B cell (primary cell): ENCODE measurements around the gene PTPMT1. TPM values are rescaled to one million over a fixed set of nuclear protein-coding genes. Genes with fewer than 3 reads are reported as not detected.
A peak's percentile ranks its signal among the peaks of the same experiment; 100 is the strongest.

Experiments
- ATAC-seq: fragments of 200-7000 bp; cut with Tn5 transposase; one replicate; pipeline ENCODE4 v1.10.0; 2021; ENCODE audit warnings: low read depth, mild to moderate bottlenecking, moderate number of reproducible peaks, moderate library complexity
- CTCF ChIA-PET: fragments of 350-600 bp; sonication (Branson Sonifier 250); formaldehyde crosslinking; loops from one replicate; lab custom pipeline; 2021; ENCODE audit warnings: antibody characterized with exemption, inconsistent platforms; lab: Charles Lee
- POLR2A ChIA-PET: fragments of 350-600 bp; sonication (Branson Sonifier 250); formaldehyde crosslinking; loops from one replicate; lab custom pipeline; 2021; ENCODE audit warnings: antibody characterized with exemption; lab: Charles Lee
- DNase-seq: peaks from one replicate; pipeline ENCODE4 v3.0.0; 2013
- H2AFZ ChIP-seq: 2 replicates; pipeline ENCODE4 v1.6.1; 2012; ENCODE audit warnings: mild to moderate bottlenecking, low read depth, low read length; ENCODE audit not compliant: insufficient read depth, poor library complexity, severe bottlenecking
- H3K27ac ChIP-seq, 2 donors: 1 replicate in 1 of 2; 2 replicates in 1 of 2; pipeline ENCODE4 v1.5.1; 2012 to 2013; ENCODE audit warnings: low read length in 2 of 2, mild to moderate bottlenecking in 2 of 2, moderate library complexity in 1 of 2
- H3K27me3 ChIP-seq, 4 experiments: fragments of 200-600 bp in 1 of 4; sonication (generic) in 1 of 4; replicated peaks in 1 of 4; 1 replicate in 2 of 4; 2 replicates in 2 of 4; pipeline versions ENCODE4 v1.6.1 to v1.7.0; 2013 to 2016; ENCODE audit warnings: low read length in 3 of 4, mild to moderate bottlenecking in 2 of 4, mixed read lengths in 1 of 4, moderate library complexity in 1 of 4; ENCODE audit not compliant: insufficient read depth in 4 of 4, control insufficient read depth in 3 of 4; ENCODE audit errors: control extremely low read depth in 1 of 4
- H3K36me3 ChIP-seq, 2 experiments: replicated peaks in 1 of 2; 1 replicate in 1 of 2; 2 replicates in 1 of 2; pipeline versions ENCODE4 v1.6.1 to v1.7.1; 2013; ENCODE audit warnings: low read length in 1 of 2; ENCODE audit not compliant: insufficient read depth in 2 of 2, control insufficient read depth in 1 of 2; ENCODE audit errors: control extremely low read depth in 1 of 2, extremely low read depth in 1 of 2
- H3K4me1 ChIP-seq, 2 donors: fragments of 200-600 bp in 1 of 2; sonication (generic) in 1 of 2; 1 replicate in 1 of 2; 2 replicates in 1 of 2; pipeline versions ENCODE4 v1.5.1 to v1.6.1; 2013 to 2017; ENCODE audit warnings: low read length in 2 of 2; ENCODE audit not compliant: control insufficient read depth in 2 of 2, insufficient read depth in 2 of 2
- H3K4me2 ChIP-seq: replicated peaks from 2 replicates; pipeline ENCODE3; 2012; ENCODE audit warnings: mild to moderate bottlenecking, low read depth, low read length; ENCODE audit not compliant: poor library complexity, severe bottlenecking
- H3K4me3 ChIP-seq, 5 experiments: fragments of 200-600 bp in 1 of 5; sonication (generic) in 1 of 5; 1 replicate in 3 of 5; 2 replicates in 2 of 5; pipeline versions ENCODE4 v1.5.1 to v1.7.0; 2011 to 2016; ENCODE audit warnings: low read length in 4 of 5, mild to moderate bottlenecking in 4 of 5, low read depth in 2 of 5, control low read depth in 1 of 5, moderate library complexity in 1 of 5; ENCODE audit not compliant: insufficient read depth in 1 of 5; ENCODE audit errors: control extremely low read depth in 1 of 5, extremely low read depth in 1 of 5
- H3K79me2 ChIP-seq: fragments of 200-600 bp; sonication (generic); one replicate; pipeline ENCODE4 v1.6.0; 2016; ENCODE audit warnings: low read length; ENCODE audit not compliant: control insufficient read depth, insufficient read depth
- H3K9ac ChIP-seq: fragments of 200-600 bp; sonication (generic); 2 replicates; pipeline ENCODE4 v1.6.1; 2017; ENCODE audit warnings: mild to moderate bottlenecking, low read length, moderate library complexity
- H3K9me3 ChIP-seq, 3 donors: one replicate each; pipeline versions ENCODE4 v1.6.1 to v1.7.1; 2013; ENCODE audit warnings: low read length in 2 of 3; ENCODE audit not compliant: control insufficient read depth in 2 of 3, insufficient read depth in 1 of 3; ENCODE audit errors: control extremely low read depth in 1 of 3
- H4K20me1 ChIP-seq: 2 replicates; pipeline ENCODE4 v1.6.0; 2012; ENCODE audit warnings: mild to moderate bottlenecking, low read length; ENCODE audit not compliant: insufficient read depth, control insufficient read depth, poor library complexity, severe bottlenecking
- H3K27ac Mint-ChIP-seq: one replicate; pipeline ENCODE4 v1.8.0; 2021; ENCODE audit warnings: mixed read lengths
- H3K27me3 Mint-ChIP-seq: one replicate; pipeline ENCODE4 v1.8.0; 2021; ENCODE audit warnings: mixed read lengths
- H3K4me1 Mint-ChIP-seq: one replicate; pipeline ENCODE4 v1.8.0; 2021; ENCODE audit warnings: mixed read lengths
- H3K4me3 Mint-ChIP-seq: one replicate; pipeline ENCODE4 v1.8.0; 2021; ENCODE audit warnings: mixed read lengths
- H3K9me3 Mint-ChIP-seq: one replicate; pipeline ENCODE4 v1.8.0; 2022; ENCODE audit warnings: mixed read lengths; ENCODE audit not compliant: insufficient read depth
- CTCF ChIP-seq: fragments of 200-600 bp; IDR thresholded peaks from one replicate; pipeline ENCODE4 v1.8.0; 2022; ENCODE audit warnings: antibody characterized with exemption, mild to moderate bottlenecking
- EZH2 ChIP-seq: IDR thresholded peaks from 2 replicates; pipeline ENCODE4 v1.6.1; 2012; ENCODE audit warnings: borderline replicate concordance, low read depth, mild to moderate bottlenecking, moderate library complexity, low read length; ENCODE audit not compliant: insufficient read depth, poor library complexity, severe bottlenecking
- WGBS: methylation state at CpG from one replicate; pipeline ENCODE4 v1.1.5; 2013; ENCODE audit warnings: missing lambda C conversion rate; ENCODE audit not compliant: insufficient coverage; 5-methylcytosine and 5-hydroxymethylcytosine counted together
- intact Hi-C: fragments of 100-400 bp; cut with micrococcal nuclease; formaldehyde crosslinking; loops from one replicate; pipeline ENCODE4 v1.10.0; 2022
- polyA plus RNA-seq: library from polyadenylated mRNA; depleted of rRNA; stranded (reverse); fragments of >200 nt; gene quantifications from 2 replicates; pipeline ENCODE4 v1.2.3, GENCODE V29; 2012
- total RNA-seq, 2 donors: library from RNA; stranded (reverse); fragments of 120-200 nt in 1 of 2; gene quantifications; 1 replicate in 1 of 2; 2 replicates in 1 of 2; pipeline versions ENCODE4 v1.2.3 to v1.2.4, GENCODE V29; 2013 to 2022

PTPMT1 gene
- total and polyA plus RNA-seq, 2 donors (not counting 1 experiment from before 2014, with no cell fraction given): 20.8 to 35.7 TPM

GRCh38 chr11:47591764-47592163 is 26.4 kb downstream of the PTPMT1 start:
- H3K79me2 ChIP-seq: no peaks in the 10 kb centered on the region
- intact Hi-C loops: no loop called here
- peaks cover 0 to 40% (median 20%) of the 10 kb centered on the region in 4 experiments for H3K27me3 ChIP-seq
- Mint-ChIP-seq H3K4me3 (no peak overlapping the region), H3K27ac (no peak overlapping the region), H3K4me1 (peaks cover 9% of the 10 kb centered on the region), H3K9me3 (no peaks in the 10 kb centered on the region), H3K27me3 (peaks cover 37% of the 10 kb centered on the region)
- TF ChIP-seq CTCF: no peak
- TF ChIP-seq EZH2: no peak
- no peaks in the 10 kb centered on the region for H4K20me1 ChIP-seq
- CTCF ChIA-PET: interaction anchor here (0.6 kb wide), 1 partner anchor 20 kb away, joined by 3 read pairs; no protein-coding TSS in a partner anchor
- H3K4me1 ChIP-seq: peaks cover 15% of the 10 kb centered on the region in 2 donors
- no peak for ATAC-seq
- H3K4me2 ChIP-seq: no peak overlapping the region
- no peak overlapping the region for H3K9ac ChIP-seq
- H3K9me3 ChIP-seq: no peaks in the 10 kb centered on the region
- H3K27ac ChIP-seq: no peak overlapping the region
- POLR2A ChIA-PET: interaction anchor here (0.6 kb wide), 2 partner anchors 50 to 311 kb away, joined by 4 to 5 read pairs; no protein-coding TSS in a partner anchor
- DNase-seq: no peak
- WGBS: 0% methylated on average over 4 of the region's 7 CpGs
- H2AFZ ChIP-seq: peak overlapping the region; percentile 33
- no peak overlapping the region for H3K4me3 ChIP-seq
- H3K36me3 ChIP-seq: no peaks in the 10 kb centered on the region

- no peak for ATAC-seq
- CTCF ChIA-PET: no interaction called here
Measured at GRCh38 chr11:47592251-47592650, 26.9 kb downstream of the PTPMT1 start.

More at GRCh38 chr11:47592251-47592650, 26.9 kb downstream of the PTPMT1 start:
- intact Hi-C loops: no loop called here
- Histone ChIP-seq H3K9me3 (no peaks in the 10 kb centered on the region), H3K27me3 (peaks cover 0 to 40% (median 20%) of the 10 kb centered on the region in 4 experiments), H3K4me1 (peaks cover 15% of the 10 kb centered on the region in 2 donors), H3K36me3 (no peaks in the 10 kb centered on the region), H4K20me1 (no peaks in the 10 kb centered on the region), H3K79me2 (no peaks in the 10 kb centered on the region), H3K9ac (no peak overlapping the region), H3K4me2 (no peak overlapping the region), H2AFZ (no peak overlapping the region), H3K4me3 (no peak overlapping the region), H3K27ac (no peak overlapping the region)
- H3K4me1 Mint-ChIP-seq: peaks cover 9% of the 10 kb centered on the region
- 22% methylated on average over 3 of the region's 4 CpGs for WGBS
- no peak for DNase-seq
- POLR2A ChIA-PET: interaction anchor here (0.6 kb wide), 1 partner anchor 50 kb away, joined by 4 read pairs; no protein-coding TSS in a partner anchor
- H3K4me3 Mint-ChIP-seq: no peak overlapping the region
- peaks cover 37% of the 10 kb centered on the region for H3K27me3 Mint-ChIP-seq
- H3K9me3 Mint-ChIP-seq: no peaks in the 10 kb centered on the region
- H3K27ac Mint-ChIP-seq: no peak overlapping the region
- TF ChIP-seq CTCF (no peak), EZH2 (no peak)
